ENCODE measurements around the gene APC2.

APC2 gene

GRCh38 chr19:1453525-1454364 lies 3.8 kb downstream of the APC2 start:
- H3K36me3 ChIP-seq (ENCODE audit: insufficient read depth) = no peaks in the 10 kb centered on the region
- peaks cover 17% of the 10 kb centered on the region for H3K4me1 ChIP-seq (ENCODE audit: low read depth, poor library complexity, severe bottlenecking)
- H4K20me1 ChIP-seq (ENCODE audit: insufficient read depth) = no peaks in the 10 kb centered on the region; the same call in 1 of the 2 replicates
- no peak overlapping the region; the same call in 1 of the 2 replicates for H3K4me2 ChIP-seq
- H3K4me3 ChIP-seq (IDR thresholded peaks at IDR 0.05; ENCODE audit: insufficient read depth, low read depth, low read length) = no peak overlapping the region
- no peak for TF ChIP-seq CTCF (conservative IDR thresholded peaks at IDR 0.05; ENCODE audit: low read depth, low read length)
- H3K79me2 ChIP-seq (ENCODE audit: insufficient read depth, low read depth) = no peaks in the 10 kb centered on the region
- no peak overlapping the region for H3K9ac ChIP-seq
- H2AFZ ChIP-seq (ENCODE audit: low read depth) = no peak overlapping the region
- H3K27me3 ChIP-seq (ENCODE audit: insufficient read depth, low read depth) = peaks cover 88% of the 10 kb centered on the region
- H3K27ac ChIP-seq = no peak overlapping the region

- Histone ChIP-seq H4K20me1 (ENCODE audit: insufficient read depth) (no peaks in the 10 kb centered on the region), H3K4me3 (IDR thresholded peaks at IDR 0.05; ENCODE audit: insufficient read depth, low read depth, low read length) (no peak overlapping the region)
Observed at GRCh38 chr19:1455002-1455335, 5.0 kb downstream of the APC2 start.

DNA sequence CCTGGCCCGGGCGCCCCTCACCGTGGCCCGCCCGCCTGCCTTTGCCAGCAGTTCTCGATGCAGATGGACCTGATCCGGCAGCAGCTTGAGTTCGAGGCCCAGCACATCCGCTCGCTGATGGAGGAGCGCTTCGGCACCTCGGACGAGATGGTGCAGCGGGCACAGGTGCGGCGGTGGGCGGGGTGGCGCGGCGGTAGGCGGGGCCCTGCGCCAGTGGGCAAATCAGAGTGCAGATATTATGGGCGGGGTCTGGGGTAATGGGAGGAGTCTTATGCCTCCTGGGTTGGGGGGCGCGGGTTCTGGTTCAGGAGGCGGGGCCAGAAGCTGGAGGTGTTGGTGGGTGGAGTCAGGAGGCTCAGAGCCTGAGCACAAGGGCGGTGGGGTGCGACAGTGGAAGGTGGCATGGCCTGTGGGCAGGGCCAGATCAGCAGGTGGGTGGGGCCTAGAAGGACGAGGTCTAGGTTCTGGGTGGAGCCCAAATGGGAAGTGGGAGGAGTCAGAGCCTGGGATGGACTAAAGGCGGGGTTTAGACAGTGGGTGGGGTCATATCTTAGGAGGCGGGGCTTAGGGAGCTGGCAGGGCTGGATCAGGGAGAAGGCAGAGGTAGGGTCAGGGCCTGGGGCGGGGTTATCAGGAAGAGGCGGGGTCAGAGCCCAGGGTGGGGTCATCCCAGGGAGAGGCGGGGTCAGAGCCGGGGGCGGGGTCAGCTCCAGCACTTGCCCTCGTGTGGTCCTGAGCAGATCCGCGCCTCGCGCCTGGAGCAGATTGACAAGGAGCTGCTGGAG lies 5.6 kb downstream of the APC2 start:
- Histone ChIP-seq H3K4me3 (IDR thresholded peaks at IDR 0.05; ENCODE audit: insufficient read depth, low read depth, low read length) (no peak overlapping the region), H3K36me3 (ENCODE audit: insufficient read depth) (no peaks in the 10 kb centered on the region), H3K9ac (no peak overlapping the region), H2AFZ (ENCODE audit: low read depth) (peak overlapping the region; percentile 66; the same call in 1 of the 2 replicates), H3K79me2 (ENCODE audit: insufficient read depth, low read depth) (no peaks in the 10 kb centered on the region), H4K20me1 (ENCODE audit: insufficient read depth) (no peaks in the 10 kb centered on the region), H3K4me1 (ENCODE audit: low read depth, poor library complexity, severe bottlenecking) (peaks cover 17% of the 10 kb centered on the region), H3K27me3 (ENCODE audit: insufficient read depth, low read depth) (peaks cover 88% of the 10 kb centered on the region), H3K27ac (no peak overlapping the region), H3K4me2 (peak overlapping the region; percentile 67)
- TF ChIP-seq CTCF (conservative IDR thresholded peaks at IDR 0.05; ENCODE audit: low read depth, low read length) = no peak

More at GRCh38 chr19:1455002-1455335, 5.0 kb downstream of the APC2 start:
- H3K36me3 ChIP-seq (ENCODE audit: insufficient read depth) = no peaks in the 10 kb centered on the region
- no peaks in the 10 kb centered on the region for H3K79me2 ChIP-seq (ENCODE audit: insufficient read depth, low read depth)
- peaks cover 88% of the 10 kb centered on the region for H3K27me3 ChIP-seq (ENCODE audit: insufficient read depth, low read depth)
- no peak for TF ChIP-seq CTCF (conservative IDR thresholded peaks at IDR 0.05; ENCODE audit: low read depth, low read length)
- no peak overlapping the region for H3K27ac ChIP-seq
- H3K4me1 ChIP-seq (ENCODE audit: low read depth, poor library complexity, severe bottlenecking) = peaks cover 17% of the 10 kb centered on the region
- peak overlapping the region; percentile 67 for H3K4me2 ChIP-seq
- H3K9ac ChIP-seq = no peak overlapping the region
- H2AFZ ChIP-seq (ENCODE audit: low read depth) = peak overlapping the region; percentile 66; the same call in 1 of the 2 replicates

DNA sequence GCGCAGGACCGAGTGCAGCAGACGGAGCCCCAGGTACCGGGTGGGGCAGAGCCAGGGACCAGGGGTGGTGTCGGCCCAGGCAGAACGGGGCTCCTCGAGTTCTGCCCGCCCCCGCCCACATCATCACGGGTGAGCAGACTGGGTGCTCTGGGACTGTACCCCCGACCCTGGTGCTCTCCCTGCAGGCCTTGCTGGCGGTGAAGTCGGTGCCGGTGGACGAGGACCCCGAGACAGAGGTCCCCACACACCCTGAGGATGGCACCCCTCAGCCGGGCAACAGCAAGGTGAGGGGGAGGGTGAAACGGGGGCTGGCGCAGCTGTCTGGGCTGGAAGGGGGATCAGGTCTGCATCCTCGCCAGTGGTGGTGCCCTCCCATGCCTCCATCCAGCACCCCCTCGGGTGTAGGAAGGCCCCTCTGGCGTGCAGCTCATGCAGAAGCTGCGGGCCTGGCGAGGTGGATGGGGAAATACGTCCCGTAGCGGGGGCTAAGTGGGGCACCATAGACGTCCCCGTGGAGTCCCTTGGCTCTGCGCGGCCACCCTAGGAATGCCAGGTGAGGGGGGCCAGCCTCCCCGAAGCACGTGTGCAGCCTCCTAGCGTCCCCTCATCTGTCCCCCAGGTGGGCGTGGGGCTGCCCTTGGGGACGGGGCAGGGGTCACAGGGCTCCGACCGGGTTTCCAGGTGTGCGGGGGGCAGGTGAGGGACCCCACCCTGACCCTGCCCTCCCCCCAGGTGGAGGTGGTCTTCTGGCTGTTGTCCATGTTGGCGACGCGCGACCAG lies 6.4 kb downstream of the APC2 start:
- Histone ChIP-seq H4K20me1 (ENCODE audit: insufficient read depth) (no peaks in the 10 kb centered on the region), H3K9ac (no peak overlapping the region), H3K4me3 (IDR thresholded peaks at IDR 0.05; ENCODE audit: insufficient read depth, low read depth, low read length) (no peak overlapping the region), H3K27ac (no peak overlapping the region), H2AFZ (ENCODE audit: low read depth) (no peak overlapping the region; the same call in 1 of the 2 replicates), H3K4me2 (peak overlapping the region; percentile 39; the same call in 1 of the 2 replicates), H3K36me3 (ENCODE audit: insufficient read depth) (no peaks in the 10 kb centered on the region), H3K4me1 (ENCODE audit: low read depth, poor library complexity, severe bottlenecking) (peaks cover 17% of the 10 kb centered on the region), H3K79me2 (ENCODE audit: insufficient read depth, low read depth) (no peaks in the 10 kb centered on the region), H3K27me3 (ENCODE audit: insufficient read depth, low read depth) (peaks cover 86% of the 10 kb centered on the region)
- no peak for TF ChIP-seq CTCF (conservative IDR thresholded peaks at IDR 0.05; ENCODE audit: low read depth, low read length)
